ENCODE results near the gene SVIL.
"Not testable (repeated sequence)": the region's sequence is repeated elsewhere in the genome, so short reads cannot be mapped to it uniquely, and the experiment has no call there.

The SVIL gene

GRCh38 chr10:29515104-29515503, 119.7 kb downstream of the SVIL start:
- H3K36me3 ChIP-seq (ENCODE audit: control insufficient read depth, insufficient read depth, low read length) = not testable (repeated sequence)

GRCh38 chr10:29514306-29514705, 120.5 kb downstream of the SVIL start:
- Histone ChIP-seq H3K9ac (ENCODE audit: low read depth, low read length) (no peak overlapping the region), H3K4me1 (ENCODE audit: control insufficient read depth, insufficient read depth, low read length) (no peaks in the 10 kb centered on the region), H3K36me3 (ENCODE audit: control insufficient read depth, insufficient read depth, low read length) (no peaks in the 10 kb centered on the region), H3K27me3 (ENCODE audit: control insufficient read depth, insufficient read depth, low read length) (no peaks in the 10 kb centered on the region), H3K4me3 (ENCODE audit: low read depth, low read length) (no peak overlapping the region), H3K9me3 (ENCODE audit: control insufficient read depth, insufficient read depth, low read length) (no peaks in the 10 kb centered on the region)

More at GRCh38 chr10:29515104-29515503, 119.7 kb downstream of the SVIL start:
- not testable (repeated sequence) for H3K9me3 ChIP-seq (ENCODE audit: control insufficient read depth, insufficient read depth, low read length); H3K4me3 ChIP-seq (ENCODE audit: low read depth, low read length); H3K27me3 ChIP-seq (ENCODE audit: control insufficient read depth, insufficient read depth, low read length); H3K4me1 ChIP-seq (ENCODE audit: control insufficient read depth, insufficient read depth, low read length); H3K9ac ChIP-seq (ENCODE audit: low read depth, low read length)

GRCh38 chr10:29512425-29512974, 122.3 kb downstream of the SVIL start:
- Histone ChIP-seq H3K36me3 (ENCODE audit: control insufficient read depth, insufficient read depth, low read length) (no peaks in the 10 kb centered on the region), H3K4me3 (ENCODE audit: low read depth, low read length) (no peak overlapping the region), H3K4me1 (ENCODE audit: control insufficient read depth, insufficient read depth, low read length) (no peaks in the 10 kb centered on the region), H3K9ac (ENCODE audit: low read depth, low read length) (no peak overlapping the region), H3K9me3 (ENCODE audit: control insufficient read depth, insufficient read depth, low read length) (no peaks in the 10 kb centered on the region), H3K27me3 (ENCODE audit: control insufficient read depth, insufficient read depth, low read length) (no peaks in the 10 kb centered on the region)

- not testable (repeated sequence) for H3K9ac ChIP-seq (ENCODE audit: low read depth, low read length); H3K27me3 ChIP-seq (ENCODE audit: control insufficient read depth, insufficient read depth, low read length); H3K4me1 ChIP-seq (ENCODE audit: control insufficient read depth, insufficient read depth, low read length); H3K9me3 ChIP-seq (ENCODE audit: control insufficient read depth, insufficient read depth, low read length); H3K36me3 ChIP-seq (ENCODE audit: control insufficient read depth, insufficient read depth, low read length); H3K4me3 ChIP-seq (ENCODE audit: low read depth, low read length)
These were observed 123.0 kb downstream of the SVIL start for GRCh38 chr10:29511806-29512205.

GRCh38 chr10:29510483-29511157, 124.2 kb downstream of the SVIL start:
- not testable (repeated sequence) for H3K4me3 ChIP-seq (ENCODE audit: low read depth, low read length); H3K36me3 ChIP-seq (ENCODE audit: control insufficient read depth, insufficient read depth, low read length); H3K27me3 ChIP-seq (ENCODE audit: control insufficient read depth, insufficient read depth, low read length); H3K9ac ChIP-seq (ENCODE audit: low read depth, low read length); H3K4me1 ChIP-seq (ENCODE audit: control insufficient read depth, insufficient read depth, low read length); H3K9me3 ChIP-seq (ENCODE audit: control insufficient read depth, insufficient read depth, low read length)

- Histone ChIP-seq H3K36me3 (ENCODE audit: control insufficient read depth, insufficient read depth, low read length) (no peaks in the 10 kb centered on the region), H3K4me1 (ENCODE audit: control insufficient read depth, insufficient read depth, low read length) (no peaks in the 10 kb centered on the region), H3K27me3 (ENCODE audit: control insufficient read depth, insufficient read depth, low read length) (no peaks in the 10 kb centered on the region), H3K9ac (ENCODE audit: low read depth, low read length) (no peak overlapping the region), H3K4me3 (ENCODE audit: low read depth, low read length) (no peak overlapping the region), H3K9me3 (ENCODE audit: control insufficient read depth, insufficient read depth, low read length) (no peaks in the 10 kb centered on the region)
These were observed 126.1 kb downstream of the SVIL start for GRCh38 chr10:29508554-29509244.

GRCh38 chr10:29507750-29508149, 127.0 kb downstream of the SVIL start:
- H3K4me3 ChIP-seq (ENCODE audit: low read depth, low read length); H3K4me1 ChIP-seq (ENCODE audit: control insufficient read depth, insufficient read depth, low read length); H3K27me3 ChIP-seq (ENCODE audit: control insufficient read depth, insufficient read depth, low read length); H3K9me3 ChIP-seq (ENCODE audit: control insufficient read depth, insufficient read depth, low read length); H3K9ac ChIP-seq (ENCODE audit: low read depth, low read length); H3K36me3 ChIP-seq (ENCODE audit: control insufficient read depth, insufficient read depth, low read length): not testable (repeated sequence)

GRCh38 chr10:29506324-29506921, 128.3 kb downstream of the SVIL start:
- not testable (repeated sequence) for H3K36me3 ChIP-seq (ENCODE audit: control insufficient read depth, insufficient read depth, low read length); H3K4me3 ChIP-seq (ENCODE audit: low read depth, low read length); H3K9ac ChIP-seq (ENCODE audit: low read depth, low read length); H3K9me3 ChIP-seq (ENCODE audit: control insufficient read depth, insufficient read depth, low read length); H3K27me3 ChIP-seq (ENCODE audit: control insufficient read depth, insufficient read depth, low read length); H3K4me1 ChIP-seq (ENCODE audit: control insufficient read depth, insufficient read depth, low read length)

GRCh38 chr10:29502351-29502750, 132.4 kb downstream of the SVIL start:
- Histone ChIP-seq H3K4me1 (ENCODE audit: control insufficient read depth, insufficient read depth, low read length) (peaks cover 1% of the 10 kb centered on the region), H3K27me3 (ENCODE audit: control insufficient read depth, insufficient read depth, low read length) (no peaks in the 10 kb centered on the region), H3K9me3 (ENCODE audit: control insufficient read depth, insufficient read depth, low read length) (no peaks in the 10 kb centered on the region), H3K9ac (ENCODE audit: low read depth, low read length) (no peak overlapping the region), H3K36me3 (ENCODE audit: control insufficient read depth, insufficient read depth, low read length) (no peaks in the 10 kb centered on the region), H3K4me3 (ENCODE audit: low read depth, low read length) (no peak overlapping the region)

GRCh38 chr10:29501692-29502091, 133.1 kb downstream of the SVIL start:
- no peak overlapping the region for H3K4me3 ChIP-seq (ENCODE audit: low read depth, low read length)
- H3K9me3 ChIP-seq (ENCODE audit: control insufficient read depth, insufficient read depth, low read length) = no peaks in the 10 kb centered on the region

GRCh38 chr10:29499993-29500537, 134.7 kb downstream of the SVIL start:
- Histone ChIP-seq H3K36me3 (ENCODE audit: control insufficient read depth, insufficient read depth, low read length) (no peaks in the 10 kb centered on the region), H3K9me3 (ENCODE audit: control insufficient read depth, insufficient read depth, low read length) (no peaks in the 10 kb centered on the region), H3K4me1 (ENCODE audit: control insufficient read depth, insufficient read depth, low read length) (peaks cover 8% of the 10 kb centered on the region), H3K4me3 (ENCODE audit: low read depth, low read length) (no peak overlapping the region), H3K9ac (ENCODE audit: low read depth, low read length) (no peak overlapping the region), H3K27me3 (ENCODE audit: control insufficient read depth, insufficient read depth, low read length) (no peaks in the 10 kb centered on the region)

More at GRCh38 chr10:29501692-29502091, 133.1 kb downstream of the SVIL start:
- Histone ChIP-seq H3K9ac (ENCODE audit: low read depth, low read length) (no peak overlapping the region), H3K4me1 (ENCODE audit: control insufficient read depth, insufficient read depth, low read length) (peaks cover 8% of the 10 kb centered on the region), H3K36me3 (ENCODE audit: control insufficient read depth, insufficient read depth, low read length) (no peaks in the 10 kb centered on the region), H3K27me3 (ENCODE audit: control insufficient read depth, insufficient read depth, low read length) (no peaks in the 10 kb centered on the region)
